Fibroblast of skin of right biceps (primary cell): Measurements from ENCODE around the gene GET3.

Experiments used
- DNase-seq: peaks from one replicate; pipeline ENCODE4 v3.0.0-alpha.2; 2013

The GET3 gene

GRCh38 chr19:12782424-12783290, 45.4 kb downstream of the GET3 start:
- peak; percentile 91 for DNase-seq

- peak; percentile 78 for DNase-seq
Observed at GRCh38 chr19:12783291-12783848, 46.1 kb downstream of the GET3 start.

- DNase-seq, result no peak
Observed at GRCh38 chr19:12783849-12784393, 46.6 kb downstream of the GET3 start.

GRCh38 chr19:12784394-12784870, 47.1 kb downstream of the GET3 start:
- peak; percentile 32 for DNase-seq

GRCh38 chr19:12784871-12785430, 47.7 kb downstream of the GET3 start:
- DNase-seq, result peak; percentile 43

- DNase-seq, result no peak
Observed at GRCh38 chr19:12785431-12786031, 48.2 kb downstream of the GET3 start.

- DNase-seq, result no peak
Observed at GRCh38 chr19:12786141-12786870, 49.0 kb downstream of the GET3 start.

- DNase-seq, result no peak
Observed at GRCh38 chr19:12786952-12787351, 49.7 kb downstream of the GET3 start.

GRCh38 chr19:12787458-12787857, 50.2 kb downstream of the GET3 start:
- DNase-seq, result no peak

GRCh38 chr19:12788042-12788681, 50.9 kb downstream of the GET3 start:
- no peak for DNase-seq

- DNase-seq, result peak; percentile 81
Observed at GRCh38 chr19:12788682-12789097, 51.4 kb downstream of the GET3 start.

- DNase-seq, result peak; percentile 37
Observed at GRCh38 chr19:12789098-12789903, 52.0 kb downstream of the GET3 start.

- peak; percentile 97 for DNase-seq
Observed at GRCh38 chr19:12789904-12790619, 52.8 kb downstream of the GET3 start.

GRCh38 chr19:12790628-12791344, 53.5 kb downstream of the GET3 start:
- no peak for DNase-seq

GRCh38 chr19:12791345-12792050, 54.2 kb downstream of the GET3 start, which contains the start of gene JUNB:
Gene JUNB, plus strand, starts transcription at chr19:12791486. Its CDS starts 286 bp downstream, at chr19:12791772.
- DNase-seq, result peak; percentile 97

- peak; percentile 68 for DNase-seq
Observed at GRCh38 chr19:12792051-12792852, 55.0 kb downstream of the GET3 start.

GRCh38 chr19:12792853-12793289, 55.6 kb downstream of the GET3 start:
- DNase-seq, result no peak
